Caki2 (cell line): ENCODE measurements around the gene NRSN1. TPM values are rescaled to one million over a fixed set of nuclear protein-coding genes. Genes with fewer than 3 reads are reported as not detected.

Source experiments
- DNase-seq: peaks from one replicate; pipeline ENCODE4 v3.0.0-alpha.2; 2015; ENCODE audit warnings: low read depth
- in situ Hi-C: cut with HindIII; loops from 2 replicates; pipeline ENCODE4 v1.10.0; 2016; ENCODE audit warnings: low sequenced_read_pairs, low pct_unique_long_range_greater_than_20kb, mixed read lengths
- total RNA-seq: library from RNA; depleted of rRNA; stranded (reverse); fragments of >200 nt; shearing (Covaris generic); gene quantifications from 2 replicates; pipeline ENCODE4 v1.2.3, GENCODE V29; 2014; ENCODE audit warnings: low replicate concordance; rRNA removed

NRSN1 gene
- total RNA-seq, 1 experiment from 2014 or later: not detected

GRCh38 chr6:24193364-24193763 is 67.3 kb downstream of the NRSN1 start:
- in situ Hi-C loops: no loop called here
- no peak for DNase-seq

GRCh38 chr6:24194978-24195700 is 69.1 kb downstream of the NRSN1 start:
- in situ Hi-C loops: no loop called here
- DNase-seq: no peak

GRCh38 chr6:24195836-24196597 is 70.0 kb downstream of the NRSN1 start:
- no peak for DNase-seq
- in situ Hi-C loops: no loop called here

Other genes with a start within 250 kb of the NRSN1 start
- gene DCDC2, start 231.8 kb downstream of the NRSN1 start, total RNA-seq: 4.7 and 5.4 TPM in 2 replicates